ENCODE results near the gene CNTFR. TPM values are rescaled to one million over a fixed set of nuclear protein-coding genes. Genes with fewer than 3 reads are reported as not detected.
A peak's percentile ranks its signal among the peaks of the same experiment; 100 is the strongest.

Gene CNTFR
- total and polyA plus RNA-seq, 3 experiments from 2014 or later, result not detected

DNA sequence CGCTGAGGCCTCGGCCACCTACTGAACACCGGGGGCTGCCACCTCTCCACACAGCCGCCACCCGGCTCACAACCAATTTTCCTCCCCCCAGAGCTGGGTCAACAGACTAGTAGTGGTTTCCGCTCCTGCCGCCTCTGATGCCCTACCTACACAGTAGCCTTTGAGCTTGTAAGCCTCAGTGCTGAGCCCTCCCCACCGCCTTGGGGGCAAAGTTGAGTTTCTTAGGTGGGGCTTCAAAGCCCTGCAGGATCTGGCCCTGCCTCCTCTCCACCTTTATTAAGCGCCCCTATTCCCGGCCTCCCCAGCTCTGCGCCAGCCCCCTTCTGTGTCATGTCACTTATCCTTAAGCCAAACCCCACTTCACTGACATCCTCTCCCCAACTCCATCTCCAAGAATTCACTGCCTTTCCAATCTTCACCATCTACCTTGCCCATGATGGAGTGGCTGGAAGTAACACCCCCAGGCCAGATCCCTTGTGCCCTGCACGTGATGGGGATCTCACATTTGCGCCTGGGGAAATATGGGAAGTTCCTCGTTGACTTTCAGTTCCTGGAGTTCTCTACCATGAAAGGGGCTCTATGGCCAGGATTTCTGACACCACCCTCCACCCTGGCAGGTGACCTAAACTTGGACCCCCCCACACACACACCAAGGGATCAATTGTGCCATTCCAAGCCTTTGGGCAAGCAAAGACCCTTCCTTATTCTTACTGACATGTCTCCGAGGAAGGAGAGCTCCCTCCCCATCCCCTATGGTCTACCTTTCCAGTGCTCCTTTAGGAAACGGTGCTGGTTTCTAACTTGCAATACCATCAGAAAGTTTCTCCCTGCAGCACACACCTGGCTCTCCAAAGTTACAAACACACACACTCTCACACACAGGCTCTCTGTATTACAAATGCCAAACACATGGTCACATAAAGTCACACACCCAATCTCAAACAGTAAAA lies 2.7 kb upstream of the CNTFR start:
- H3K27ac ChIP-seq (ENCODE audit: low read depth, low read length), result no peak overlapping the region
- H3K27me3 Mint-ChIP-seq, result peaks cover 51 to 72% of the 10 kb centered on the region in 2 donors
- H3K27ac Mint-ChIP-seq, result no peak overlapping the region
- H3K9me3 ChIP-seq (ENCODE audit: low read length), result no peaks in the 10 kb centered on the region
- peaks cover 17 to 40% (median 23%) of the 10 kb centered on the region in 3 donors for H3K4me1 Mint-ChIP-seq
- H3K4me3 Mint-ChIP-seq, result peak overlapping the region; percentile 64 to 89 (median 76)
- peaks cover 0 to 3% (median 0%) of the 10 kb centered on the region in 3 donors for H3K36me3 Mint-ChIP-seq
- H3K4me3 ChIP-seq (ENCODE audit: low read length), result peak overlapping the region; percentile 66
- H3K4me1 ChIP-seq (ENCODE audit: insufficient read depth, low read length), result peaks cover 15% of the 10 kb centered on the region
- H3K9me3 Mint-ChIP-seq, result no peaks in the 10 kb centered on the region
- no peak for DNase-seq
- no peaks in the 10 kb centered on the region for H3K36me3 ChIP-seq (ENCODE audit: insufficient read depth, low read length)
- peaks cover 55% of the 10 kb centered on the region for H3K27me3 ChIP-seq (ENCODE audit: insufficient read depth, low read length, poor library complexity, severe bottlenecking)
- ChIA-PET POLR2A (no interaction called here), CTCF (interaction anchor here (0.6 to 3.3 kb wide), 25 partner anchors 8 to 215 kb away, joined by 3 to 22 read pairs (median 4); partner anchors contain the start of genes DCTN3, MYORG, RPP25L and SIGMAR1)

DNA sequence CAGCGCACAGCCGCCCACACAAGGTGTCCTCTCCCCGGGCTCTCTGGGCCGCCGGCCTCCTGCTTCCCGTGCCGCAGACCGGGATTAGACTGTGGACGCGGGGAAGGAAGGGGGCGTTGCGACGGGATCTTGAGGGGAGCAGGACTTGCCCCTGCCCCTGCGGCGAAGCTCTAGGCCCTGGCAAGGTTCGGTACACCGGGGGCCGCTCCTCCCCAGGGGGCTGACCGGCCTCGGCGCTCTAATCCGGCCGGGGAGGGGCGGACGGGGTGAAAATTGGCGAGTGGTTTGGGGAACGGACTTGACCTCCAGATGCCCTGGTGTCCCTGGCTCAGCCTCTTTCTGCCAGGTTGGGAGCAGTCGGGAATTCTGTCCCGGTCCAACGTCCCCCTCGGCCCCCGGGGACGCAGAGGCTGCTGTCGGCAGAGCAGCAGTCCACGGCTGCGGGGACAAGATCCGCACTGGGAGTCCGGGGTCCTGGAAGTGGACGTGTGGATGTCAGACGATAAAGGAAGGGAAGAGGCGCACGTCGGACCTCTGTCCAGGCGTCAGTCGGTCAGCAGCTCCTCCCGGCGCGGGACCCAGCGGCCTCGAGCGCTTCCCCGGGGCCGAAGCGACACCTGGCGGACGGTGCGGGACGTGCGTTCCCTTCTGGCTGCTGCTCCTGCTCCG lies 1.9 kb upstream of the CNTFR start:
- Histone ChIP-seq H3K9me3 (ENCODE audit: low read length) (no peaks in the 10 kb centered on the region), H3K27ac (ENCODE audit: low read depth, low read length) (no peak overlapping the region), H3K27me3 (ENCODE audit: insufficient read depth, low read length, poor library complexity, severe bottlenecking) (peaks cover 59% of the 10 kb centered on the region), H3K4me1 (ENCODE audit: insufficient read depth, low read length) (peaks cover 15% of the 10 kb centered on the region), H3K4me3 (ENCODE audit: low read length) (peak overlapping the region; percentile 66), H3K36me3 (ENCODE audit: insufficient read depth, low read length) (no peaks in the 10 kb centered on the region)
- no peak overlapping the region for H3K27ac Mint-ChIP-seq
- CTCF ChIA-PET, result interaction anchor here (0.6 to 3.3 kb wide), 28 partner anchors 9 to 214 kb away, joined by 3 to 22 read pairs (median 4); partner anchors contain the start of genes DCTN3, MYORG, RPP25L and SIGMAR1
- H3K27me3 Mint-ChIP-seq, result peaks cover 55 to 78% of the 10 kb centered on the region in 2 donors
- H3K36me3 Mint-ChIP-seq, result peaks cover 0 to 3% (median 0%) of the 10 kb centered on the region in 3 donors
- peak; percentile 62 to 76 (median 68) for DNase-seq
- peaks cover 17 to 40% (median 23%) of the 10 kb centered on the region in 3 donors for H3K4me1 Mint-ChIP-seq
- H3K4me3 Mint-ChIP-seq, result peak overlapping the region; percentile 67 to 89 (median 76)
- H3K9me3 Mint-ChIP-seq, result no peaks in the 10 kb centered on the region
- POLR2A ChIA-PET, result no interaction called here

DNA sequence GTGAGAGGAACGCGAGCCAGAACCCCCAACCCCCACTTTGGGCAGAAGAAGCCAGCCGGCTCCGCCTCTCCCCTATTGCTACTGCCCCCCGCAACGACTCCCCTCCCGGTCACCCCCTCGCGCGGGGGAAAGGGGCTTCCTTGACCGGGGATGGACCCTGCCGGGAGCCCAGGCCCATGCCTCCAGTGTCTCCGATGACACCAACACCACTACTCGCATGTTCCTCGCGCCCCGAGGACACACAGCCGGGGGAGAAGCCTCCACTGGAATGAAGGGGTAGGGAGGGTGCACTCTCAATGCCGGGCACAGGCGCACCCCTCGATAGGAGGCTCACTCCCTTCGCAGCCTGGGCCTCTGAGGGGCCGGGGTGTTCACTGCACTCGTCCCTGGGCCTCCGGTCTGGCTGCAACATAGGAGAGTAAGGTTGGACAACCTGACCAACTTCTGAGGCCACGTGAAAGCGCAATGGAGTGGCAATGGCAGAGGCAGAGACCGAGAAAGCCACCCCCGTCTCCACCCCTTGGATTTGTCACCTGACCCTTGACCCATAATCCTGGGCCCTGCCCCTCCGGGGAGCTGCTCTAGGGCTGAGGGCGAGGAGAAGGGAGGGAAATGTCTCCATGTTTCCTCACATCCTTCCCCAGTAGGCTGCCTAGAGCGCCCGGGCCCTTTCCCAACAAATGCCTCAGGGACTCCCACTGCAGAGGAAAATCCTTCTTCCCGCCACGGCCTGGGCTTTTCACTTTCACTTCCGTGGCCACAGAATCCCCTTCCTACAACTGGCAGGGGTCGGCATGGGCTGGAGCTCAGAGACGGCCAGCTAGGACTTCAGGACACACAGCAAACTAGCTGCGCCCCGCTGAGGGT lies 1.1 kb upstream of the CNTFR start:
- Histone ChIP-seq H3K27ac (ENCODE audit: low read depth, low read length) (no peak overlapping the region), H3K36me3 (ENCODE audit: insufficient read depth, low read length) (no peaks in the 10 kb centered on the region), H3K27me3 (ENCODE audit: insufficient read depth, low read length, poor library complexity, severe bottlenecking) (peaks cover 64% of the 10 kb centered on the region), H3K4me1 (ENCODE audit: insufficient read depth, low read length) (peaks cover 15% of the 10 kb centered on the region), H3K9me3 (ENCODE audit: low read length) (no peaks in the 10 kb centered on the region), H3K4me3 (ENCODE audit: low read length) (peak overlapping the region; percentile 66)
- H3K27me3 Mint-ChIP-seq, result peaks cover 62 to 81% of the 10 kb centered on the region in 2 donors
- peak overlapping the region; percentile 67 to 89 (median 76) for H3K4me3 Mint-ChIP-seq
- POLR2A ChIA-PET, result no interaction called here
- H3K36me3 Mint-ChIP-seq, result peaks cover 0 to 3% (median 0%) of the 10 kb centered on the region in 3 donors
- H3K27ac Mint-ChIP-seq, result no peak overlapping the region
- DNase-seq, result no peak
- CTCF ChIA-PET, result interaction anchor here (0.9 to 3.3 kb wide), 16 partner anchors 8 to 186 kb away, joined by 3 to 22 read pairs (median 6); partner anchors contain the start of genes DCTN3, RPP25L and SIGMAR1
- no peaks in the 10 kb centered on the region for H3K9me3 Mint-ChIP-seq
- H3K4me1 Mint-ChIP-seq, result peaks cover 17 to 40% (median 23%) of the 10 kb centered on the region in 3 donors

DNA sequence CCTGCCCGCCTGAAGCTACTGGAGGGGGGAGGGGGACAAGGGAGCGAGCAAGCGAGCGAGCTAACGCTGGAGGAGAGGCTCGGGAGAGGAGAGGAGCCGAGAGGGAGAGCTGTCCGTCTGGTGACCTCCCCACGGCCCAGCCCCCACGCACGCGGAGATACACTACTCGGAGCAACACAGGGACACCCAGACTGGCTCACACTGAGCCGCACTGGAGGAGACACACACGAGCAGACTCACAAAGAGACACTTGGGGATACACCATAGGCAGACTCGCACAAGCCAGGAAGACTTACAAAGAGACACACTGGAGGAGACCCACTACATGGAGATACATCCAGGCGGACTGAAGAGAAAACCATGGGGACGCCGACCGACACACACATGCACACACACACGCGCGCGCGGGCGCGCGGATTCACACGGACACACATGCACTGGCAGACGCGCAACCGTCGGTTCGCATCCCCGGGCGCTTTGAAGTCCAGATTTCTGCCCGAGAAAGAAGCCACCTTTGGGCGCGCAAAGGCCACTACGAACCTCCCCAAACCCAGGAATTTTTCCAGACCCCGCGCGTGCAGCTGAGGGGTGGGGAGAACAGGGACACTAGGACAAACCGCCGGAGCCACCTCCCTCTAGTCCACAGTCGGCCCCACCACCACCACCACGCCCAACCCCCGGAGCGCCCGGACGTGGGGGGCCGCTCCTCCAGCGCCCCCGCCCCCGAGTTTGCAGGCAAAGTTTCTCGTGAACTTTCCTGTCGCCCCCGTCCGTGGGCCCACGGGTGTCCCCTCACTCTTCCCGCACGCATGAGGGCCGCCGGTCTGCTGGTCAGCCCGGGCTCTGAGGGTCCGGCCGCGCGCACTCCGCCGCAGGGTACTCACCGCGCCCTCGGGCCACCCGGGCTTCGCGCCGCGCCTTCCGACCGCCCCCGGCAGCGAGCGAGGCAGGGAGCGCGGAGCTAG lies 571 bp downstream of the CNTFR start:
- Mint-ChIP-seq H3K9me3 (no peaks in the 10 kb centered on the region), H3K36me3 (peaks cover 0 to 3% (median 0%) of the 10 kb centered on the region in 3 donors), H3K4me1 (peaks cover 17 to 40% (median 23%) of the 10 kb centered on the region in 3 donors), H3K4me3 (peak overlapping the region; percentile 26 to 84 (median 80)), H3K27me3 (peaks cover 76 to 90% of the 10 kb centered on the region in 2 donors), H3K27ac (peak overlapping the region in 2 of 8 donors; percentile 42 to 62)
- ChIA-PET POLR2A (no interaction called here), CTCF (no interaction called here)
- no peak overlapping the region for H3K4me3 ChIP-seq (ENCODE audit: low read length)
- H3K9me3 ChIP-seq (ENCODE audit: low read length), result no peaks in the 10 kb centered on the region
- H3K27me3 ChIP-seq (ENCODE audit: insufficient read depth, low read length, poor library complexity, severe bottlenecking), result peaks cover 74% of the 10 kb centered on the region
- no peaks in the 10 kb centered on the region for H3K36me3 ChIP-seq (ENCODE audit: insufficient read depth, low read length)
- no peak for DNase-seq
- H3K27ac ChIP-seq (ENCODE audit: low read depth, low read length), result no peak overlapping the region
- H3K4me1 ChIP-seq (ENCODE audit: insufficient read depth, low read length), result peaks cover 15% of the 10 kb centered on the region

DNA sequence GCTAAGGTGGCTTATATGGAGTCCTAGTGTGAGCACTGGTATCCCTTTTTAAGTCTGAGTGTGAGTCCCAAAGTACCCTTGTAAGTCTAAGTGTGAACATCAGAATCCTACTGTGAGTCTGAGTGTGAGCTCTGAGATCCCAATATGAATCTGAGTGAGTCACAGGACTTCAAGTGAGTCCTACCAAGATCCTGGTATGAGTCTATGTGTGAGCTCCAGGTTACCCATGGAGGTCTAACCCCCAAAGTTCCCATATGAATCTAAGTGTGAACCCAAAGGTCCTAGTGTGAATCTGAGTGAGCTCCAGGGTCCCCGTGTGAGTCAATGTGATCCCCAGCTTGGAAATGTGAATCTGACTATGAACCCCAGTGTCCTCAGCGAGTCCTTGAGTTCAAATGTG lies 2.3 kb downstream of the CNTFR start:
- ChIA-PET POLR2A (no interaction called here), CTCF (no interaction called here)
- no peak overlapping the region for H3K4me3 ChIP-seq (ENCODE audit: low read length)
- peaks cover 69 to 90% of the 10 kb centered on the region in 2 donors for H3K27me3 Mint-ChIP-seq
- peaks cover 0 to 3% (median 0%) of the 10 kb centered on the region in 3 donors for H3K36me3 Mint-ChIP-seq
- no peak for DNase-seq
- peaks cover 17 to 34% (median 18%) of the 10 kb centered on the region in 3 donors for H3K4me1 Mint-ChIP-seq
- peaks cover 15% of the 10 kb centered on the region for H3K4me1 ChIP-seq (ENCODE audit: insufficient read depth, low read length)
- H3K9me3 ChIP-seq (ENCODE audit: low read length), result no peaks in the 10 kb centered on the region
- no peaks in the 10 kb centered on the region for H3K9me3 Mint-ChIP-seq
- H3K27me3 ChIP-seq (ENCODE audit: insufficient read depth, low read length, poor library complexity, severe bottlenecking), result peaks cover 63% of the 10 kb centered on the region
- H3K36me3 ChIP-seq (ENCODE audit: insufficient read depth, low read length), result no peaks in the 10 kb centered on the region
- no peak overlapping the region for H3K27ac ChIP-seq (ENCODE audit: low read depth, low read length)
- H3K27ac Mint-ChIP-seq, result no peak overlapping the region
- H3K4me3 Mint-ChIP-seq, result peak overlapping the region in 4 of 7 donors; percentile 19 to 38 (median 27)

DNA sequence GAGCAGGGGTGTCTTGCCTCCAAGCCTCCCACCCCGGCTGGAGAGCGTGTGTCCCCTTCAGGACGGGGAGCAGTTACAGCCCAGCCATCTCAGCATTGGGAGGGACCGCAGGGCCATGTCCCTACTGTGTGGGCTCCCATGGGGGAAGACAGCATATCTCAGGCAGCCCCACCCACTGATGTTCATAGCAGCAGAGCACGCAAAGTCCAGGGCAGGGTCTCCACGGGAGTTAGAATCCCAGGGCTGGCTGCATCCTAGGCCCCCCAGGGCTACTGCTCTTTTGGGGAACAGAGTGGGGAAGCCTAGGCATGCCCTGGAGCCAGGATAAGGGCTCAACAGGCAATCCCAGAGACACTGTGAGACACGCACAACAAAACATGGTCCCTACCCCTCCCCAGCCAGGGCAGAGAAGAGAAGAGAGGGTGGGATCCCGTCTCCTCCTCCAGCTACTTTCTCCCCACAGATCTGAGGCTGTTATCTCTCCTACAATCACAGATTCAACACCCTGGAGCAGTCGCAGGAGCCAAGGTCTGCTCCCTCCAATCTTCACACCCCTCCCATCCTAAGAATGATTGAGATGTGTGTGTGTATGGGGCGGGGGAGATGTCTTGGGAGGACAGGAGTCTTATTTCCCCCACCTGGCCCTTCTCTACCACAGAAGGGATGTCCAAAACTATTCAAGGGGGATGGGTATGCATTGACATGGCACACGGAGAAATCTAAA lies 3.4 kb downstream of the CNTFR start:
- H3K9me3 Mint-ChIP-seq, result no peaks in the 10 kb centered on the region
- H3K27ac Mint-ChIP-seq, result peak overlapping the region in 1 of 8 donors; percentile 36
- H3K27me3 ChIP-seq (ENCODE audit: insufficient read depth, low read length, poor library complexity, severe bottlenecking), result peaks cover 51% of the 10 kb centered on the region
- ChIA-PET POLR2A (no interaction called here), CTCF (no interaction called here)
- peaks cover 74 to 88% of the 10 kb centered on the region in 2 donors for H3K27me3 Mint-ChIP-seq
- no peaks in the 10 kb centered on the region for H3K36me3 ChIP-seq (ENCODE audit: insufficient read depth, low read length)
- no peak overlapping the region for H3K4me3 Mint-ChIP-seq
- peaks cover 0 to 7% (median 0%) of the 10 kb centered on the region in 3 donors for H3K36me3 Mint-ChIP-seq
- DNase-seq, result no peak
- H3K27ac ChIP-seq (ENCODE audit: low read depth, low read length), result no peak overlapping the region
- peaks cover 13 to 23% (median 15%) of the 10 kb centered on the region in 3 donors for H3K4me1 Mint-ChIP-seq
- no peak overlapping the region for H3K4me3 ChIP-seq (ENCODE audit: low read length)
- H3K4me1 ChIP-seq (ENCODE audit: insufficient read depth, low read length), result peaks cover 10% of the 10 kb centered on the region
- H3K9me3 ChIP-seq (ENCODE audit: low read length), result no peaks in the 10 kb centered on the region

Data from CD8-positive, alpha-beta memory T cell (primary cell).